Measurements from ENCODE around the gene RAB6B. TPM values are rescaled to one million over a fixed set of nuclear protein-coding genes. Genes with fewer than 3 reads are reported as not detected.

The RAB6B gene
- total RNA-seq, 1 experiment from 2014 or later: 14.1 TPM

DNA sequence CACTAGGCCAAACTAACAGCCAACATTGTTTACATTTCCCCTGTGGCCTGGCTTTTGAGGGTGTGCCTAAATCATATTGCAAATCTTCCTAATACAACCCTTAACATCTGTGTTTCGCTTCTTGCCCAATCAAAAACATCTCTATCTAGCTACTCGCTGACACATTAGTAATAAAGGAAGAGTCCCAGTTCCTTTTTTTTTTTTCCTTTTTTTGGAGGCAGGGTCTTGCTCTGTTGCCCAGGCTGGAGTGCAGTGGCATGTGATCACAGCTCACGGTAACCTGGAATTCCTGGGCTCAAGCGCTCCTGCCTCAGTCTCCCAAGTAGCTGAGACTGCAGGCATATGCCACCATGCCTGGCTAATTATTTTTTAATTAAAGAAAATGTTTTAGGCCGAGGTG is 92.2 kb downstream of the RAB6B start:
- Histone ChIP-seq H3K9me2 (ENCODE audit: insufficient read depth) (no peaks in the 10 kb centered on the region), H3K4me1 (ENCODE audit: control insufficient read depth in 1 of 2, insufficient read depth in 2 of 2, low read length in 2 of 2) (peaks cover 3 to 11% of the 10 kb centered on the region in 2 experiments), H3K9me3 (ENCODE audit: control insufficient read depth in 1 of 2, insufficient read depth in 1 of 2, low read depth in 1 of 2, low read length in 2 of 2) (no peaks in the 10 kb centered on the region), H3K79me2 (ENCODE audit: insufficient read depth, low read length) (peaks cover 27% of the 10 kb centered on the region), H3K4me3 (replicated peaks in 1 of 2; ENCODE audit: low read depth in 1 of 2, low read length in 2 of 2) (no peak overlapping the region), H3K36me3 (ENCODE audit: control insufficient read depth in 1 of 2, insufficient read depth in 2 of 2, low read length in 2 of 2) (peaks cover 6% of the 10 kb centered on the region in 2 experiments; a peak in 3 of 4 replicates), H2AFZ (ENCODE audit: low read depth, low read length, poor library complexity, severe bottlenecking) (no peak overlapping the region), H3K9ac (ENCODE audit: low read length) (no peak overlapping the region), H3K4me2 (ENCODE audit: low read length) (no peak overlapping the region), H3K27ac (ENCODE audit: low read depth, low read length) (no peak overlapping the region), H3K27me3 (ENCODE audit: insufficient read depth, low read length) (no peaks in the 10 kb centered on the region), H4K20me1 (ENCODE audit: insufficient read depth) (no peaks in the 10 kb centered on the region)
- DNase-seq (ENCODE audit: low read depth, low spot score) (no peak), ATAC-seq (no peak)
- TF ChIP-seq ELF1 (IDR thresholded peaks at IDR 0.05; ENCODE audit: borderline replicate concordance, low read depth): no peak
- TF ChIP-seq FOSL1 (IDR thresholded peaks at IDR 0.05; ENCODE audit: low read depth): no peak
- no TSS peak for BruUV-seq (replicated peaks)
- CTCF ChIA-PET: no interaction called here
- POLR2A ChIA-PET: no interaction called here
- RAD21 ChIA-PET (ENCODE audit: low non-redundant PET in 1 of 2, low total read pairs in 2 of 2, uncharacterized antibody in 2 of 2, unreplicated experiment in 2 of 2): no interaction called here
- intact Hi-C loops (cut with micrococcal nuclease): loop anchor here (10.0 kb wide), 1 partner anchor 359 kb away; no protein-coding TSS in a partner anchor

- Histone ChIP-seq H3K36me3 (ENCODE audit: control insufficient read depth in 1 of 2, insufficient read depth in 2 of 2, low read length in 2 of 2) (no peaks in the 10 kb centered on the region), H3K4me2 (ENCODE audit: low read length) (no peak overlapping the region), H4K20me1 (ENCODE audit: insufficient read depth) (no peaks in the 10 kb centered on the region), H3K4me1 (ENCODE audit: control insufficient read depth in 1 of 2, insufficient read depth in 2 of 2, low read length in 2 of 2) (peaks cover 0 to under 1% of the 10 kb centered on the region in 2 experiments; a peak in 2 of 4 replicates), H3K27me3 (ENCODE audit: insufficient read depth, low read length) (no peaks in the 10 kb centered on the region), H3K27ac (ENCODE audit: low read depth, low read length) (no peak overlapping the region), H3K9ac (ENCODE audit: low read length) (no peak overlapping the region), H2AFZ (ENCODE audit: low read depth, low read length, poor library complexity, severe bottlenecking) (no peak overlapping the region), H3K4me3 (replicated peaks in 1 of 2; ENCODE audit: low read depth in 1 of 2, low read length in 2 of 2) (no peak overlapping the region), H3K9me2 (ENCODE audit: insufficient read depth) (no peaks in the 10 kb centered on the region), H3K9me3 (ENCODE audit: control insufficient read depth in 1 of 2, insufficient read depth in 1 of 2, low read depth in 1 of 2, low read length in 2 of 2) (no peaks in the 10 kb centered on the region), H3K79me2 (ENCODE audit: insufficient read depth, low read length) (no peaks in the 10 kb centered on the region)
- no peak for TF ChIP-seq POLR2A (IDR thresholded peaks at IDR 0.05; ENCODE audit: borderline replicate concordance, extremely low read depth, insufficient read depth, insufficient read length)
- TF ChIP-seq, protein P1, sequence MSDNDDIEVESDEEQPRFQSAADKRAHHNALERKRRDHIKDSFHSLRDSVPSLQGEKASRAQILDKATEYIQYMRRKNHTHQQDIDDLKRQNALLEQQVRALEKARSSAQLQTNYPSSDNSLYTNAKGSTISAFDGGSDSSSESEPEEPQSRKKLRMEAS (IDR thresholded peaks at IDR 0.05): no peak
- TF ChIP-seq ELF1 (IDR thresholded peaks at IDR 0.05; ENCODE audit: borderline replicate concordance, low read depth): no peak
- TF ChIP-seq, protein P2, sequence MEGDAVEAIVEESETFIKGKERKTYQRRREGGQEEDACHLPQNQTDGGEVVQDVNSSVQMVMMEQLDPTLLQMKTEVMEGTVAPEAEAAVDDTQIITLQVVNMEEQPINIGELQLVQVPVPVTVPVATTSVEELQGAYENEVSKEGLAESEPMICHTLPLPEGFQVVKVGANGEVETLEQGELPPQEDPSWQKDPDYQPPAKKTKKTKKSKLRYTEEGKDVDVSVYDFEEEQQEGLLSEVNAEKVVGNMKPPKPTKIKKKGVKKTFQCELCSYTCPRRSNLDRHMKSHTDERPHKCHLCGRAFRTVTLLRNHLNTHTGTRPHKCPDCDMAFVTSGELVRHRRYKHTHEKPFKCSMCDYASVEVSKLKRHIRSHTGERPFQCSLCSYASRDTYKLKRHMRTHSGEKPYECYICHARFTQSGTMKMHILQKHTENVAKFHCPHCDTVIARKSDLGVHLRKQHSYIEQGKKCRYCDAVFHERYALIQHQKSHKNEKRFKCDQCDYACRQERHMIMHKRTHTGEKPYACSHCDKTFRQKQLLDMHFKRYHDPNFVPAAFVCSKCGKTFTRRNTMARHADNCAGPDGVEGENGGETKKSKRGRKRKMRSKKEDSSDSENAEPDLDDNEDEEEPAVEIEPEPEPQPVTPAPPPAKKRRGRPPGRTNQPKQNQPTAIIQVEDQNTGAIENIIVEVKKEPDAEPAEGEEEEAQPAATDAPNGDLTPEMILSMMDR (IDR thresholded peaks at IDR 0.05 in 2 of 3, conservative IDR thresholded peaks at IDR 0.05 in 1 of 3; ENCODE audit: borderline replicate concordance in 1 of 3, insufficient read depth in 1 of 3, low read depth in 2 of 3, low read length in 2 of 3): no peak
- TF ChIP-seq POLR2AphosphoS5 (IDR thresholded peaks at IDR 0.05; ENCODE audit: low read depth, low read length): no peak
- TF ChIP-seq SIN3A (IDR thresholded peaks at IDR 0.05; ENCODE audit: low read depth): no peak
- no peak for TF ChIP-seq ZNF274 (IDR thresholded peaks at IDR 0.05; ENCODE audit: low read depth, low read length)
- no peak for TF ChIP-seq EGR1 (IDR thresholded peaks at IDR 0.05; ENCODE audit: low read depth)
- no peak for TF ChIP-seq CEBPB (IDR thresholded peaks at IDR 0.05; ENCODE audit: low read depth)
- intact Hi-C loops (cut with micrococcal nuclease): loop anchor here (10.0 kb wide), 1 partner anchor 355 kb away; no protein-coding TSS in a partner anchor
- CTCF ChIA-PET: no interaction called here
- POLR2A ChIA-PET: no interaction called here
- RAD21 ChIA-PET (ENCODE audit: low non-redundant PET in 1 of 2, low total read pairs in 2 of 2, uncharacterized antibody in 2 of 2, unreplicated experiment in 2 of 2): no interaction called here
- no TSS peak for BruUV-seq (replicated peaks)
- ATAC-seq (no peak), DNase-seq (ENCODE audit: low read depth, low spot score) (no peak)
These were observed 95.7 kb downstream of the RAB6B start for GRCh38 chr3:133799794-133800585.

Data from HCT116 (cell line).